Measurements from ENCODE around the gene GRID2IP. TPM values are rescaled to one million over a fixed set of nuclear protein-coding genes. Genes with fewer than 3 reads are reported as not detected.

GRID2IP gene
- total RNA-seq, 1 donor from 2014 or later: 0.13 TPM

DNA sequence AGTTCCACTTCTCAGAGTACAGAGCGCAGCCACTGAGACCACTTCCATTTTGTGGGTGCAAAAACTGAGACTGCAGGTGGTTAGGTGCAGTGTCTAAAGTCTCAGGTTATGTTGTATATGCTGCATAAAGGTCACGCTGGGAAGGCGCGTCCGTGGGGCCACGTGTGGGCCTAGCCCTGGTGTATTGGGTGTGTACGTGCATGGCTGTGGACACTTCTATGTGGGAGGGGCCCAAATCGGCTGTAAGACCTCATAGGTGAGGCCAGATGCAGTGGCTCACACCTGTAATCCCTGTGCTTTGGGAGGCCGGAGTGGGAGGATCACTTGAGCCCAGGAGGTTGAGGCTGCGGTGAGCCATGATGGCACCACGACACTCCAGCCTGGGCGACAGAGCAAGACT is 37.7 kb downstream of the GRID2IP start:
- Histone ChIP-seq H3K27me3 (ENCODE audit: control insufficient read depth, insufficient read depth, low read length) (no peaks in the 10 kb centered on the region), H3K36me3 (ENCODE audit: control insufficient read depth, insufficient read depth, low read length) (no peaks in the 10 kb centered on the region), H3K4me3 (ENCODE audit: low read depth, low read length) (no peak overlapping the region)
- no peak for DNase-seq (ENCODE audit: low read depth)
- TF ChIP-seq, protein P1, sequence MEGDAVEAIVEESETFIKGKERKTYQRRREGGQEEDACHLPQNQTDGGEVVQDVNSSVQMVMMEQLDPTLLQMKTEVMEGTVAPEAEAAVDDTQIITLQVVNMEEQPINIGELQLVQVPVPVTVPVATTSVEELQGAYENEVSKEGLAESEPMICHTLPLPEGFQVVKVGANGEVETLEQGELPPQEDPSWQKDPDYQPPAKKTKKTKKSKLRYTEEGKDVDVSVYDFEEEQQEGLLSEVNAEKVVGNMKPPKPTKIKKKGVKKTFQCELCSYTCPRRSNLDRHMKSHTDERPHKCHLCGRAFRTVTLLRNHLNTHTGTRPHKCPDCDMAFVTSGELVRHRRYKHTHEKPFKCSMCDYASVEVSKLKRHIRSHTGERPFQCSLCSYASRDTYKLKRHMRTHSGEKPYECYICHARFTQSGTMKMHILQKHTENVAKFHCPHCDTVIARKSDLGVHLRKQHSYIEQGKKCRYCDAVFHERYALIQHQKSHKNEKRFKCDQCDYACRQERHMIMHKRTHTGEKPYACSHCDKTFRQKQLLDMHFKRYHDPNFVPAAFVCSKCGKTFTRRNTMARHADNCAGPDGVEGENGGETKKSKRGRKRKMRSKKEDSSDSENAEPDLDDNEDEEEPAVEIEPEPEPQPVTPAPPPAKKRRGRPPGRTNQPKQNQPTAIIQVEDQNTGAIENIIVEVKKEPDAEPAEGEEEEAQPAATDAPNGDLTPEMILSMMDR (IDR thresholded peaks at IDR 0.05; ENCODE audit: insufficient read depth, low read length, poor library complexity, severe bottlenecking): no peak

DNA sequence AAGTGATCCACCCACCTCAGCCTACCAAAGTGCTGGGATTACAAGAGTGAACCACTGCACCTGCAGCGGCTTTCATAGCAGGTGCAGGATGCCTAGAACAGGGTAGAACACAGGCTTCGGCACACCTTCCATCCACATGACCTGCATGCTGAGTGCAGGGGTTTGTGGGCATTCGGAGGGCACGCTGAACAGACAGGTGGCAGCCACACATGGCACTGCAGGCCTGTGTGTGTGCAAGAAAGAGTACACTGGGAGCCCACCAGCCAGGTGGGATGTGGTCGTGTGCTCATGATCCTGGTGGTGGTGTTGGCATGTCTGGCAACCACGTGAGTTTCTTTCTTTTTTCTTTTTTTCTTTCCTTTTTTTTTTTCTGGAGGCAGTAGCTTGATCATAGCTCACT is 38.4 kb downstream of the GRID2IP start:
- Histone ChIP-seq H3K4me3 (ENCODE audit: low read depth, low read length) (no peak overlapping the region), H3K36me3 (ENCODE audit: control insufficient read depth, insufficient read depth, low read length) (no peaks in the 10 kb centered on the region), H3K27me3 (ENCODE audit: control insufficient read depth, insufficient read depth, low read length) (no peaks in the 10 kb centered on the region)
- TF ChIP-seq, protein P1 (IDR thresholded peaks at IDR 0.05; ENCODE audit: insufficient read depth, low read length, poor library complexity, severe bottlenecking): no peak
- no peak for DNase-seq (ENCODE audit: low read depth)

GRCh38 chr7:6510476-6511133 is 40.7 kb downstream of the GRID2IP start:
- TF ChIP-seq, protein P1 (IDR thresholded peaks at IDR 0.05; ENCODE audit: insufficient read depth, low read length, poor library complexity, severe bottlenecking): no peak

GRCh38 chr7:6508950-6509349 is 42.3 kb downstream of the GRID2IP start:
- H3K4me3 ChIP-seq (ENCODE audit: low read depth, low read length): no peak overlapping the region
- H3K36me3 ChIP-seq (ENCODE audit: control insufficient read depth, insufficient read depth, low read length): no peaks in the 10 kb centered on the region
- H3K27me3 ChIP-seq (ENCODE audit: control insufficient read depth, insufficient read depth, low read length): no peaks in the 10 kb centered on the region
- TF ChIP-seq, protein P1 (IDR thresholded peaks at IDR 0.05; ENCODE audit: insufficient read depth, low read length, poor library complexity, severe bottlenecking): no peak
- DNase-seq (ENCODE audit: low read depth): no peak

More at GRCh38 chr7:6510476-6511133, 40.7 kb downstream of the GRID2IP start:
- Histone ChIP-seq H3K36me3 (ENCODE audit: control insufficient read depth, insufficient read depth, low read length) (no peaks in the 10 kb centered on the region), H3K4me3 (ENCODE audit: low read depth, low read length) (no peak overlapping the region), H3K27me3 (ENCODE audit: control insufficient read depth, insufficient read depth, low read length) (no peaks in the 10 kb centered on the region)
- DNase-seq (ENCODE audit: low read depth): no peak

GRCh38 chr7:6508539-6508938 is 42.7 kb downstream of the GRID2IP start:
- no peaks in the 10 kb centered on the region for H3K27me3 ChIP-seq (ENCODE audit: control insufficient read depth, insufficient read depth, low read length)
- TF ChIP-seq, protein P1 (IDR thresholded peaks at IDR 0.05; ENCODE audit: insufficient read depth, low read length, poor library complexity, severe bottlenecking): no peak
- DNase-seq (ENCODE audit: low read depth): no peak

DNA sequence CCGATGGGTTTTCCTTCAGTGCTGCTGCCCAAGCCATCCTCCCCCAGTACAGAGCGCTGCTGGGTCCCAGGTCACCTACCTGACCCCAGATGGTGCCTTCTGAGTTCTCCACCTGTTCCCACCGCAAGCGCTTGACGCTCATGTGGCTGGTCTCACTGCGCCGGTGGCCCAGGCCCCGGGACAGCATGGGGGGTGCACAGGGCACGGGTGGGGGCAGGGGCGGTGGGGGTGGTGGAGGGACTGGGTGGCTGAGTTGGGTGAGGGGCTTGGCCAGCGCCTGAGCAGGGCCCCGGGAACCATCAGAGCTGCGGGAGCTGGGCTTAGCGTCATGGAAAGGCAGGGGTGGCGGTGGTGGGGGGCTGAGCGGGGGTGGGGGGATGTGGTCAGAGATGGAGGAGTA is 43.4 kb downstream of the GRID2IP start:
- no peak for DNase-seq (ENCODE audit: low read depth)
- Histone ChIP-seq H3K27me3 (ENCODE audit: control insufficient read depth, insufficient read depth, low read length) (no peaks in the 10 kb centered on the region), H3K36me3 (ENCODE audit: control insufficient read depth, insufficient read depth, low read length) (no peaks in the 10 kb centered on the region), H3K4me3 (ENCODE audit: low read depth, low read length) (no peak overlapping the region)
- TF ChIP-seq, protein P1 (IDR thresholded peaks at IDR 0.05; ENCODE audit: insufficient read depth, low read length, poor library complexity, severe bottlenecking): no peak

More at GRCh38 chr7:6508539-6508938, 42.7 kb downstream of the GRID2IP start:
- Histone ChIP-seq H3K36me3 (ENCODE audit: control insufficient read depth, insufficient read depth, low read length) (no peaks in the 10 kb centered on the region), H3K4me3 (ENCODE audit: low read depth, low read length) (no peak overlapping the region)

All from kidney epithelial cell (primary cell).